ENCODE measurements around the gene TMEM240.
"Not testable (repeated sequence)": the region's sequence is repeated elsewhere in the genome, so short reads cannot be mapped to it uniquely, and the experiment has no call there.

DNA sequence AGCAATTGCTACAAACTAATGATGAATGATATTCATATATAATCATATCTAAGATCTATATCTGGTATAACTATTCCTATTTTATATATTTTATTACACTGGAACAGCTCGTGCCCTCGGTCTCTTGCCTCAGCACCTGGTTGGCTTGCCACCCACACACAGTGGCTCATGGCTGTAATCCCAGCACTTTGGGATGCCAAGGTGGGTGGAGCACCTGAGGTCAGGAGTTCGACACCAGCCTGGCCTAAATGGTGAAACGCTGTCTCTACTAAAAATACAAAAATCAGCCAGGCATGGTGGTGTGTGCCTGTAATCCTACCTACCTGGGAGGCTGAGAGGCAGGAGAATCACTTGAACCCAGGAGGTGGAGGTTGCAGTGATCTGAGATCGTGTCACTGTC is 34.6 kb downstream of the TMEM240 start:
- TF ChIP-seq, protein P1, sequence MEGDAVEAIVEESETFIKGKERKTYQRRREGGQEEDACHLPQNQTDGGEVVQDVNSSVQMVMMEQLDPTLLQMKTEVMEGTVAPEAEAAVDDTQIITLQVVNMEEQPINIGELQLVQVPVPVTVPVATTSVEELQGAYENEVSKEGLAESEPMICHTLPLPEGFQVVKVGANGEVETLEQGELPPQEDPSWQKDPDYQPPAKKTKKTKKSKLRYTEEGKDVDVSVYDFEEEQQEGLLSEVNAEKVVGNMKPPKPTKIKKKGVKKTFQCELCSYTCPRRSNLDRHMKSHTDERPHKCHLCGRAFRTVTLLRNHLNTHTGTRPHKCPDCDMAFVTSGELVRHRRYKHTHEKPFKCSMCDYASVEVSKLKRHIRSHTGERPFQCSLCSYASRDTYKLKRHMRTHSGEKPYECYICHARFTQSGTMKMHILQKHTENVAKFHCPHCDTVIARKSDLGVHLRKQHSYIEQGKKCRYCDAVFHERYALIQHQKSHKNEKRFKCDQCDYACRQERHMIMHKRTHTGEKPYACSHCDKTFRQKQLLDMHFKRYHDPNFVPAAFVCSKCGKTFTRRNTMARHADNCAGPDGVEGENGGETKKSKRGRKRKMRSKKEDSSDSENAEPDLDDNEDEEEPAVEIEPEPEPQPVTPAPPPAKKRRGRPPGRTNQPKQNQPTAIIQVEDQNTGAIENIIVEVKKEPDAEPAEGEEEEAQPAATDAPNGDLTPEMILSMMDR (IDR thresholded peaks at IDR 0.05): not testable (repeated sequence)
- TF ChIP-seq POLR2A (IDR thresholded peaks at IDR 0.05): not testable (repeated sequence)

All from thyroid gland (tissue), 4 donors.